ENCODE data around the gene TEX30.

The TEX30 gene

GRCh38 chr13:102779436-102780159, 6.0 kb upstream of the TEX30 start:
- in situ Hi-C loops (cut with HindIII; ENCODE audit: low sequenced_read_pairs): no loop called here
- no peak overlapping the region for H3K4me3 ChIP-seq (ENCODE audit: low read depth, low read length)
- DNase-seq (ENCODE audit: low read depth): no peak
- no peak for TF ChIP-seq CTCF (IDR thresholded peaks at IDR 0.05; ENCODE audit: low read depth, low read length, missing control alignments)

GRCh38 chr13:102777736-102778135, 4.2 kb upstream of the TEX30 start:
- in situ Hi-C loops (cut with HindIII; ENCODE audit: low sequenced_read_pairs): no loop called here

GRCh38 chr13:102776271-102776670, 2.7 kb upstream of the TEX30 start:
- H3K4me3 ChIP-seq (ENCODE audit: low read depth, low read length): no peak overlapping the region
- TF ChIP-seq CTCF (IDR thresholded peaks at IDR 0.05; ENCODE audit: low read depth, low read length, missing control alignments): no peak
- DNase-seq (ENCODE audit: low read depth): no peak
- in situ Hi-C loops (cut with HindIII; ENCODE audit: low sequenced_read_pairs): no loop called here

More at GRCh38 chr13:102777736-102778135, 4.2 kb upstream of the TEX30 start:
- TF ChIP-seq CTCF (IDR thresholded peaks at IDR 0.05; ENCODE audit: low read depth, low read length, missing control alignments): no peak
- DNase-seq (ENCODE audit: low read depth): no peak
- H3K4me3 ChIP-seq (ENCODE audit: low read depth, low read length): no peak overlapping the region

GRCh38 chr13:102774591-102775520, 1.3 kb upstream of the TEX30 start:
- DNase-seq (ENCODE audit: low read depth): no peak
- H3K4me3 ChIP-seq (ENCODE audit: low read depth, low read length): no peak overlapping the region
- no peak for TF ChIP-seq CTCF (IDR thresholded peaks at IDR 0.05; ENCODE audit: low read depth, low read length, missing control alignments)
- in situ Hi-C loops (cut with HindIII; ENCODE audit: low sequenced_read_pairs): no loop called here

- H3K4me3 ChIP-seq (ENCODE audit: low read depth, low read length): peak overlapping the region; percentile 71
- TF ChIP-seq CTCF (IDR thresholded peaks at IDR 0.05; ENCODE audit: low read depth, low read length, missing control alignments): no peak
- DNase-seq (ENCODE audit: low read depth): no peak
- in situ Hi-C loops (cut with HindIII; ENCODE audit: low sequenced_read_pairs): no loop called here
These were observed 605 bp upstream of the TEX30 start for GRCh38 chr13:102774214-102774568.

- TF ChIP-seq CTCF (IDR thresholded peaks at IDR 0.05; ENCODE audit: low read depth, low read length, missing control alignments): no peak
- DNase-seq (ENCODE audit: low read depth): no peak
- in situ Hi-C loops (cut with HindIII; ENCODE audit: low sequenced_read_pairs): no loop called here
- no peak overlapping the region for H3K4me3 ChIP-seq (ENCODE audit: low read depth, low read length)
These were observed 1.6 kb downstream of the TEX30 start for GRCh38 chr13:102772042-102772425.
